Activated B cell treated with CpG ODN at 0.5 μM for 24 hours (primary cell): ENCODE data around the gene SS18L1. TPM values are rescaled to one million over a fixed set of nuclear protein-coding genes. Genes with fewer than 3 reads are reported as not detected.

Experiments
- ATAC-seq: fragments of 200-7000 bp; cut with Tn5 transposase; one replicate; pipeline ENCODE4 v1.10.0; 2021; ENCODE audit warnings: low read depth, mild to moderate bottlenecking, moderate library complexity
- CTCF ChIA-PET: fragments of 350-600 bp; sonication (Branson Sonifier 250); formaldehyde crosslinking; loops from one replicate; lab custom pipeline; 2021; ENCODE audit warnings: antibody characterized with exemption; lab: Charles Lee
- POLR2A ChIA-PET: fragments of 350-600 bp; sonication (Branson Sonifier 250); formaldehyde crosslinking; loops from one replicate; lab custom pipeline; 2021; ENCODE audit warnings: antibody characterized with exemption; lab: Charles Lee
- DNase-seq: peaks from one replicate; pipeline ENCODE4 v3.0.0; 2022
- H3K27ac Mint-ChIP-seq: one replicate; pipeline ENCODE4 v1.8.0; 2020; ENCODE audit warnings: mixed read lengths
- H3K27me3 Mint-ChIP-seq: one replicate; pipeline ENCODE4 v1.8.0; 2021; ENCODE audit warnings: mixed read lengths
- H3K36me3 Mint-ChIP-seq: one replicate; pipeline ENCODE4 v1.8.0; 2021; ENCODE audit warnings: low read depth, mixed read lengths
- H3K4me1 Mint-ChIP-seq: one replicate; pipeline ENCODE4 v1.8.0; 2021; ENCODE audit warnings: mixed read lengths
- H3K4me3 Mint-ChIP-seq: one replicate; pipeline ENCODE4 v1.8.0; 2020; ENCODE audit warnings: mild to moderate bottlenecking, mixed read lengths
- H3K9me3 Mint-ChIP-seq: one replicate; pipeline ENCODE4 v1.8.0; 2020; ENCODE audit warnings: mixed read lengths
- intact Hi-C: fragments of 100-400 bp; cut with micrococcal nuclease; formaldehyde crosslinking; loops from one replicate; pipeline ENCODE4 v1.15.1; 2024
- total RNA-seq: library from RNA; stranded (reverse); gene quantifications from 2 replicates; pipeline ENCODE4 v1.2.3, GENCODE V29; 2022
- TF ChIP-seq, protein P1 (sequence below): fragments of 200-600 bp; IDR thresholded peaks from one replicate; pipeline ENCODE4 v1.8.0; 2022; ENCODE audit warnings: antibody characterized with exemption, mild to moderate bottlenecking

Gene SS18L1
- total RNA-seq, 1 donor from 2014 or later, result 9.0 TPM

DNA sequence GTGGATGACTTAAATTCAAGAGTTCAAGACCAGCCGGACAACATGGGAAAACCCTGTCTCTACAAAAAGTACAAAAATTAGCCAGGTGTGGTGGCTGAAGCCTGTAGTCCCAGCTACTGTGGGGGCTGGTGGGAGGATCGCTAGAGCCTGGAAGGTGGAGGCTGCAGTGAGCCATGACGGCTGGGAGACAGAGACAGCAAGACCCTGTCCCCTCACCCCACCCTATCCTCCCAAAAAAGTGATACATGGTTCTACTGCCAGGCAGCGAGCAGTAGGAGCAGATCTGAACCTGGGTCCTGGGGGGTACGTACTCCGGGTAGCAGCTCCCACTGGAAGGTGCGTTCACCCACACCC is 2.5 kb upstream of the SS18L1 start:
- Mint-ChIP-seq H3K27me3 (no peaks in the 10 kb centered on the region), H3K27ac (peak overlapping the region; percentile 22), H3K36me3 (peaks cover 56% of the 10 kb centered on the region), H3K9me3 (no peaks in the 10 kb centered on the region), H3K4me3 (no peak overlapping the region), H3K4me1 (peaks cover 43% of the 10 kb centered on the region)
- TF ChIP-seq, protein P1, sequence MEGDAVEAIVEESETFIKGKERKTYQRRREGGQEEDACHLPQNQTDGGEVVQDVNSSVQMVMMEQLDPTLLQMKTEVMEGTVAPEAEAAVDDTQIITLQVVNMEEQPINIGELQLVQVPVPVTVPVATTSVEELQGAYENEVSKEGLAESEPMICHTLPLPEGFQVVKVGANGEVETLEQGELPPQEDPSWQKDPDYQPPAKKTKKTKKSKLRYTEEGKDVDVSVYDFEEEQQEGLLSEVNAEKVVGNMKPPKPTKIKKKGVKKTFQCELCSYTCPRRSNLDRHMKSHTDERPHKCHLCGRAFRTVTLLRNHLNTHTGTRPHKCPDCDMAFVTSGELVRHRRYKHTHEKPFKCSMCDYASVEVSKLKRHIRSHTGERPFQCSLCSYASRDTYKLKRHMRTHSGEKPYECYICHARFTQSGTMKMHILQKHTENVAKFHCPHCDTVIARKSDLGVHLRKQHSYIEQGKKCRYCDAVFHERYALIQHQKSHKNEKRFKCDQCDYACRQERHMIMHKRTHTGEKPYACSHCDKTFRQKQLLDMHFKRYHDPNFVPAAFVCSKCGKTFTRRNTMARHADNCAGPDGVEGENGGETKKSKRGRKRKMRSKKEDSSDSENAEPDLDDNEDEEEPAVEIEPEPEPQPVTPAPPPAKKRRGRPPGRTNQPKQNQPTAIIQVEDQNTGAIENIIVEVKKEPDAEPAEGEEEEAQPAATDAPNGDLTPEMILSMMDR, result no peak
- ChIA-PET CTCF (no interaction called here), POLR2A (interaction anchor here (1.3 to 1.9 kb wide), 3 partner anchors 14 to 75 kb away, joined by 3 to 11 read pairs (median 5); partner anchors contain the start of gene LSM14B)
- DNase-seq, result no peak
- no peak for ATAC-seq
- intact Hi-C loops, result loop anchor here (5.0 kb wide), 1 partner anchor 246 kb away; the partner anchor contains the start of gene RPS21

DNA sequence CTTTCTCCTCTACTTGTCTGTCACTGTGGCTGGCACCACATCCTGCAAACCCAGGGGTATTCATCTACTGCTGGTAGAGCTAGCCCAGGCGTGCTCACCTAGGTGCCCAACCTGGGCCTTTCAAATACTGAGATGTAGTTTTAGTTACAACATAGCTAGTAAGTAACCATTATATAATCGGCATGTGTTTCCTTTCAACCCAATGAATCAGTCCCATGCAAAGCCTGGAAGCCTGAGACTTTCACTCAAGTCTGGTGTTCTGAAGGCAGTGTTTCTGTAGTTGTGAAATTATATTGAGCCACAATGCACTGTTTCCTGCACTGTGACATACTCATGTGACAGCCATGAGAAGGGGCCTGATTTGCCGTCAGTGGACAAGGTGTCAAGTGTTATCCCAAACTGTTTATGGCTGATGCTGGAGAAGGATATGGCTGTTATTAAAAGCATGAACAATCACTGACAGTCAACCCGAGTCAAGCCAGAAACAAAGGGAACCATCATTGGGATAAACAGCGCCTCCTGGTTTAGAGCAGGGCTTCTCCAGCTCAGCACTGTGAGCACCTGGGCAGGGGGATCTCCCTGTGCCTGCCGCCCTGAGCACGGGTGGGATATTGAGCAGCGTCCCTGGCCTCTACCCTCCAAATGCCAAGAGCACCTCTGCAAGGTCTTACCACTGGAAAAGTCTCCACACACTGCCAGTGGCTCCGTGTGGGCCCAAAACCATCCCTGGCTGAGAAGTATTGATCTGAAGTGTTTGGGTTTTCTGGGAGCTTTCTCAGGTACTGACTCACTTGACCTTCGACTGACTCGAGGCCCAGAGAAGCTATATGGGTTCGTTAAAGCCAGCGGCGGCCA is 1.9 kb upstream of the SS18L1 start:
- ChIA-PET POLR2A (interaction anchor here (1.3 to 1.9 kb wide), 3 partner anchors 15 to 75 kb away, joined by 3 to 11 read pairs (median 5); partner anchors contain the start of gene LSM14B), CTCF (interaction anchor here (0.6 kb wide), 1 partner anchor 73 kb away, joined by 3 read pairs; no protein-coding TSS in a partner anchor)
- Mint-ChIP-seq H3K4me1 (peaks cover 43% of the 10 kb centered on the region), H3K4me3 (peak overlapping the region; percentile 89), H3K9me3 (no peaks in the 10 kb centered on the region), H3K27ac (peak overlapping the region; percentile 78), H3K36me3 (peaks cover 50% of the 10 kb centered on the region), H3K27me3 (no peaks in the 10 kb centered on the region)
- no peak for DNase-seq
- intact Hi-C loops, result loop anchor here (5.0 kb wide), 1 partner anchor 246 kb away; the partner anchor contains the start of gene RPS21
- TF ChIP-seq, protein P1, result no peak
- ATAC-seq, result no peak

DNA sequence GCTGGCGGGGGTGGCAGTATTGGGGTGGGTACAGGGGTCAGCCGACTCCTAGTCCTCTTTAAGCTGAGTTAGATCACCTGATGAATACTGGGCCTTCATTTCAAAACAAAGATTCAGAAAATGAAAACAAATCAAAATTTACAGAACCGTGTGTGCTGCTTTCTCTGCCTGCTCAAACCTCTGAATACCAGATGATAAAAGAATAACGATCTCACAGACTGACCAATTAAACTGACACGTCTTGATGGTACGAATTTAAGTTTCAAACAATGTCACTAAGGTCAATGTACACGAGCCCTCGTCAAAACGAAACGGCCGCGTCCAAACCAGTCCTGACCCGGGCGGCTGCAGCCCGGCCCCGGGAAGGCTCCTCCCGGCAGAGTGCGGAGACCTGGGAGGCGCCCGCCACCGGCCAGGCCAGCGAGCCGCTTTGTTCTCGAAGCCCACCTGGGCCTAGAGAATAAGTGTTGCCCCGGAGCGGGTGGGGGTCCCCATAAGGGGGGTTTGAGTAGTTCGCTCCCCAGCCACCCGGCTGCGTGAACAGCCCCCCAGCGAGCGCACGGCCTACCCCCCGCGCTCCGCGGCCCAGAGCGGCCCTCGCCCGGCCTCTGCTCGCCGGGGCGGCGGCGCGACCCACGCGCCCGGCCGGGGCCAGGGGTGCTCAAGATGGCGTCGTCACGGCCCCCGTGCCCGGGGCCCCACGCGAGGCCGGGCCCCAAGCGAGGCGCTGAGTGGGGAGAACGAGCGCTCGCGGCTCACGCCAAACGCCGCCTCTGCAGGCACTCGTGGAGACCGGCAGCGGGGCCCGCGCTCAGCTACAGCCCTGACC is 1.1 kb upstream of the SS18L1 start:
- TF ChIP-seq, protein P1, result no peak
- Mint-ChIP-seq H3K27ac (peak overlapping the region; percentile 78), H3K4me3 (peak overlapping the region; percentile 89), H3K27me3 (no peaks in the 10 kb centered on the region), H3K9me3 (no peaks in the 10 kb centered on the region), H3K4me1 (peaks cover 43% of the 10 kb centered on the region), H3K36me3 (peaks cover 41% of the 10 kb centered on the region)
- DNase-seq (no peak), ATAC-seq (peak; percentile 7)
- CTCF ChIA-PET, result interaction anchor here (1.9 kb wide), 1 partner anchor 132 kb away, joined by 5 read pairs; no protein-coding TSS in a partner anchor
- intact Hi-C loops, result loop anchor here (1.0 to 5.0 kb wide), 4 partner anchors 20 to 245 kb away; partner anchors contain the start of genes LSM14B and RPS21
- POLR2A ChIA-PET, result interaction anchor here (1.0 to 1.9 kb wide), 7 partner anchors 8 to 651 kb away, joined by 3 to 11 read pairs (median 5); partner anchors contain the start of genes LSM14B and MTG2

DNA sequence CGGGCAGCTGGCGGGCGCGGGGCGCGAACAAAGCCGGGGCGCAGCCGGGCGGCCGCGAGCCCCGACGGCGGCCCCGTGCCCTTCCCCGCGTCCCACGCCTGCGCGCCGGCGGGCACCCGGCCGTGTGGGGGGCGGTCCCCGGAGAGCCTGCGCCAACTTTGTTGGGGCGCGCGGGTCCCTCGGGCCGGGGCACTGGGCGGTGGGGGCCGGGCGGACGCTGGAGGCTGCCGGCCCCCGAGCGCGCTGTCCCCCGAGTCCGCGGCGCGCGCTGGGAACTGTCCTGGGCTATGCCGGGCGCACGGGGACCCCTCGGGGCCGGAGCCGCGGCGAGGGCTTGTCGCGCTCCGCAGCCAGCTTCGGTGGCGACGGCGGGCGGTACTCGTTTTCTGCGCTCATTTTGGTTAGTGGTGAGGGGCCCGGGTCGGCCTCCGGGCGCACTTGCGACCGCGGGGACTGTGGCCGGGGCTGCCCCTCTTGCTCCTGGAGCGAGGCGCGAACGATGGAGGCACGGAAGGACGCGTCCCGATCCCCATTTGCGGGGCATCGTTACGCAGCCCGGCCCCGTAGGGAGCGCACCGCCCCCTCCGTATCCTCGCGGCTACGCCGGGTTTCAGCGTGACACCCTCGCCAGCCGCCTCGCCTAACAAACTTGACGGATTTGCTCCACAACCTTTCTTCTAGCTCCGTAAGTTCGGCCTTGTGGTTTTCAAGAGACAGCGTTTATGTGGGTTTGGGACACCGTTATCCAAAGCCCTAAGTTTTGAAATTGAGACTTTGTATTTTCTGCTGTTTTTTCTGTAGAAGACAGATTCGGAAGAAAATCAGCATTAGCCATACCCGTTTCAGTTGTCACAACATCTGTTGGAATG is 622 bp downstream of the SS18L1 start:
- H3K9me3 Mint-ChIP-seq, result no peaks in the 10 kb centered on the region
- no peaks in the 10 kb centered on the region for H3K27me3 Mint-ChIP-seq
- peak; percentile 48 for DNase-seq
- peak; percentile 6 for ATAC-seq
- ChIA-PET CTCF (interaction anchor here (1.9 kb wide), 1 partner anchor 133 kb away, joined by 5 read pairs; no protein-coding TSS in a partner anchor), POLR2A (interaction anchor here (1.4 to 1.6 kb wide), 2 partner anchors 23 to 243 kb away, joined by 3 to 12 read pairs; partner anchors contain the start of genes LSM14B and RPS21)
- intact Hi-C loops, result loop anchor here (1.0 to 5.0 kb wide), 4 partner anchors 22 to 243 kb away; partner anchors contain the start of genes LSM14B and RPS21
- peaks cover 36% of the 10 kb centered on the region for H3K4me1 Mint-ChIP-seq
- peaks cover 26% of the 10 kb centered on the region for H3K36me3 Mint-ChIP-seq
- TF ChIP-seq, protein P1, result no peak
- H3K27ac Mint-ChIP-seq, result peak overlapping the region; percentile 50
- H3K4me3 Mint-ChIP-seq, result peak overlapping the region; percentile 81
